ENCODE measurements around the gene ADGRL3. TPM values are rescaled to one million over a fixed set of nuclear protein-coding genes. Genes with fewer than 3 reads are reported as not detected.

The ADGRL3 gene
- total RNA-seq, 1 donor from 2014 or later = not detected

DNA sequence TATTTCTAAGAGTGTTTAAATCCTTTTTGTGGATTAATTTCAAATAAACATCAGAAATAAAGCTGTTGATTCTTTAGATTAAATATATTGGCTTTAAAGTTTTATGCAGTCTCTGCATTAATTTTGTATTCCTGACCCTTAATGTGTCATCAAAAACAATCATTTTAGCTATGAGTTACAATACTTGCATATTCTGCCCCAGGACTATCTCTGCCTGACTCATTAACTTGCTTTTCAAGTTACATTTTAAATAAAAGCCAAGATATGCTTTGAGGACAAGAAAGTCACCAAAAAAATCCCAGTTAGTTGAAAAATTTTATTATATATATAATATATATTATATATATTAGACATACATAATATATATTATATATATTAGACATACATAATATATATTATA, 208.7 kb downstream of the ADGRL3 start:
- ChIA-PET CTCF (no interaction called here), POLR2A (no interaction called here)
- DNase-seq = no peak
- Mint-ChIP-seq H3K4me1 (no peaks in the 10 kb centered on the region), H3K36me3 (ENCODE audit: low read depth) (no peaks in the 10 kb centered on the region), H3K9me3 (no peaks in the 10 kb centered on the region), H3K27ac (no peak overlapping the region), H3K4me3 (no peak overlapping the region), H3K27me3 (no peaks in the 10 kb centered on the region)
- no peak for ATAC-seq (ENCODE audit: low read depth)
- intact Hi-C loops (cut with micrococcal nuclease) = no loop called here
- TF ChIP-seq, protein P1, sequence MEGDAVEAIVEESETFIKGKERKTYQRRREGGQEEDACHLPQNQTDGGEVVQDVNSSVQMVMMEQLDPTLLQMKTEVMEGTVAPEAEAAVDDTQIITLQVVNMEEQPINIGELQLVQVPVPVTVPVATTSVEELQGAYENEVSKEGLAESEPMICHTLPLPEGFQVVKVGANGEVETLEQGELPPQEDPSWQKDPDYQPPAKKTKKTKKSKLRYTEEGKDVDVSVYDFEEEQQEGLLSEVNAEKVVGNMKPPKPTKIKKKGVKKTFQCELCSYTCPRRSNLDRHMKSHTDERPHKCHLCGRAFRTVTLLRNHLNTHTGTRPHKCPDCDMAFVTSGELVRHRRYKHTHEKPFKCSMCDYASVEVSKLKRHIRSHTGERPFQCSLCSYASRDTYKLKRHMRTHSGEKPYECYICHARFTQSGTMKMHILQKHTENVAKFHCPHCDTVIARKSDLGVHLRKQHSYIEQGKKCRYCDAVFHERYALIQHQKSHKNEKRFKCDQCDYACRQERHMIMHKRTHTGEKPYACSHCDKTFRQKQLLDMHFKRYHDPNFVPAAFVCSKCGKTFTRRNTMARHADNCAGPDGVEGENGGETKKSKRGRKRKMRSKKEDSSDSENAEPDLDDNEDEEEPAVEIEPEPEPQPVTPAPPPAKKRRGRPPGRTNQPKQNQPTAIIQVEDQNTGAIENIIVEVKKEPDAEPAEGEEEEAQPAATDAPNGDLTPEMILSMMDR (IDR thresholded peaks at IDR 0.05) = no peak

DNA sequence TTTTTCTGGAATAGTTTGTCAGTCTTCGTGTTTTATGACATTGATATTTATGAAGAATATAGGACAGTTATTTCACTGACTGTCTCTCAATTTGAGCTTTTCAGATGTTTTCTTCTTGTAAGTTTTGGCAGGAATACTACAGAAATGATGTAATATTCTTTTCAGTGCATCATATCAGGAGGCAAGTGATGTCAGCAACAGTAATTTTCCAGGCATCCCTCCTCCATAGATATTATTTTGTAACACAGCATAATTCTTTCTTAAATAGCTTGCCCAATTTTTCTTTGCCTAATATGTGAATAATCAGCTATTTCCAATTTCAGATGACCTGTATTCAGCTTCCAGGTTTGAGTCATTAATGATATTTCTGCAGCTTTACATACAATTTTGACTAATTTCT, 211.1 kb downstream of the ADGRL3 start:
- ATAC-seq (ENCODE audit: low read depth) (no peak), DNase-seq (no peak)
- H3K9me3 Mint-ChIP-seq = peaks cover 2% of the 10 kb centered on the region
- TF ChIP-seq, protein P1 (IDR thresholded peaks at IDR 0.05) = no peak
- no peaks in the 10 kb centered on the region for H3K27me3 Mint-ChIP-seq
- ChIA-PET CTCF (no interaction called here), POLR2A (no interaction called here)
- no peak overlapping the region for H3K4me3 Mint-ChIP-seq
- no peaks in the 10 kb centered on the region for H3K4me1 Mint-ChIP-seq
- intact Hi-C loops (cut with micrococcal nuclease) = no loop called here
- no peaks in the 10 kb centered on the region for H3K36me3 Mint-ChIP-seq (ENCODE audit: low read depth)
- H3K27ac Mint-ChIP-seq = no peak overlapping the region

DNA sequence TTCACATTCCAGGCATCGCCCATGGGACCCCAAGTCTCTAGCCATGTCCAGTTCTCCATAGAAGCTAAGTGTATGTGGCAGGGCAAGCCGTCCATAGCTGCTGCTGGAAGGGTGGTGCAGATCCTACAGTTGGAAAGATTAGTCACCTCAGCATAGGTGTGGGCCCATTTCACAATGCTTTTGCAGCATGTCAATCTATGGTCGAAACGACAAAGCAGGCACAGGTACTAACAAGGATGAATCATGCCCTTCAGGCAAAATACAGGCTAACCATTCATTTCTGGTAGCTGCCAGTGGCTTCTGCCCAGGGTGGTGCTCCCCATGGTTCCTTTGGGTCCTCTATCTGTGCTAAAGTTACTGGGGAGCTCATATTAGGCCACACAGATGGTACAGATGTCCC, 225.2 kb downstream of the ADGRL3 start:
- POLR2A ChIA-PET = no interaction called here
- no peaks in the 10 kb centered on the region for H3K36me3 Mint-ChIP-seq (ENCODE audit: low read depth)
- no peak for DNase-seq
- ATAC-seq (ENCODE audit: low read depth) = no peak
- no peaks in the 10 kb centered on the region for H3K4me1 Mint-ChIP-seq
- intact Hi-C loops (cut with micrococcal nuclease) = no loop called here
- CTCF ChIA-PET = no interaction called here
- no peak overlapping the region for H3K4me3 Mint-ChIP-seq
- no peaks in the 10 kb centered on the region for H3K27me3 Mint-ChIP-seq
- TF ChIP-seq, protein P1 (IDR thresholded peaks at IDR 0.05) = no peak
- peaks cover 10% of the 10 kb centered on the region for H3K9me3 Mint-ChIP-seq
- H3K27ac Mint-ChIP-seq = no peak overlapping the region

DNA sequence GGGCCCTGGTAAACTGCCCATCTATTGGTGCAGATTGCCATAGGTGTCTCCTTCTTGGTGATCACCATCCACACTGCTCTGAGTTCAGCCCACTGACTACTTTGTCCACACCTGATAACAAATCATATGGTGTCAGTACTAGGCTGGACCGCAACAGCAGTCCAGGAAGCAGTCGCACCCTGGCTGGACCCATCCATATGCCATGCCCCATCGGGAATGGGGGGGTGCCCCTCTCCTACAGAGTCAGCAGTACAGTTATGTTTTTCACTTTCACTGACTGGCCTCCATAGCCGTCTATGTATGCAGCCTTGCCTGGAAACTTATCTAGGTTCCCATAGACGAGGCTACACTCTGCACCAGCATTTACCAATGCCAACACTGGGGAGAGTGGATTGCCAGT, 226.1 kb downstream of the ADGRL3 start:
- DNase-seq (no peak), ATAC-seq (ENCODE audit: low read depth) (no peak)
- Mint-ChIP-seq H3K4me1 (no peaks in the 10 kb centered on the region), H3K9me3 (peaks cover 10% of the 10 kb centered on the region), H3K36me3 (ENCODE audit: low read depth) (no peaks in the 10 kb centered on the region), H3K4me3 (no peak overlapping the region), H3K27ac (no peak overlapping the region), H3K27me3 (no peaks in the 10 kb centered on the region)
- TF ChIP-seq, protein P1 (IDR thresholded peaks at IDR 0.05) = no peak
- POLR2A ChIA-PET = no interaction called here
- CTCF ChIA-PET = no interaction called here
- intact Hi-C loops (cut with micrococcal nuclease) = no loop called here

DNA sequence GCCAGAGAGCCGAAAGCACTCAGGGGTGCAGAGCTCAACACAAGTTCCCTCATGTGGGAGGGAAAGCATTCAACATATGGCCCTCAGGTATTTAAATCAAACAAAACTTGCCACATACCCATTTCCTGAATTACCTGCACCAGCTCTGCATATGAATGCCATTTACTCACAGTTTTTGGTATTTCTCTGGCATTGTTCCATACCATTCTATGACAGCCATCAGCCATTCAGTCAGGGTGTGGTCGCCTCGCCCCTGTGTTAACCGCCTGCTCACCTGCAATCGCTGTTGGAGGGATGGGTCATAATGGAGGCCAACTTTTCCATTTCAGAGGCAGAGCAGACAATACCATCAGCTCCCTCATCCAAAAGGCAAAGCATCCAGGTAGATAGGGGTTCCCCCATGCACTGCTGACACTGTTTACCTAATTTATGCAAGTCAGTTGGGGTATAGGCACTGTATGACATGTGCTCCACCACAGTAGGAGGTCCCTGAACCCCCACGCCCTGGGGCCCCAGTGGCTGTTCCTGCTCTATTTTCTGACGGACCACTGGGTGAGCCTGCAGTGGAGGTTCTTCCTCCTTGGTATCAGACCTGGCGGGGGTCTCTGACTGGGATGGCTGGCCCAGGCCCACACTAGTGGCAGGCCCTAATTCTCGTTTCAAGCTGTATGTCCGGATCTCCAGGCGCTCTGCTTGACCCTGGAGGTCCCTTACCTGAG, 227.1 kb downstream of the ADGRL3 start:
- no peak overlapping the region for H3K27ac Mint-ChIP-seq
- ChIA-PET CTCF (no interaction called here), POLR2A (no interaction called here)
- H3K36me3 Mint-ChIP-seq (ENCODE audit: low read depth) = no peaks in the 10 kb centered on the region
- peaks cover 8% of the 10 kb centered on the region for H3K9me3 Mint-ChIP-seq
- DNase-seq (no peak), ATAC-seq (ENCODE audit: low read depth) (no peak)
- H3K4me3 Mint-ChIP-seq = no peak overlapping the region
- intact Hi-C loops (cut with micrococcal nuclease) = no loop called here
- no peaks in the 10 kb centered on the region for H3K27me3 Mint-ChIP-seq
- no peaks in the 10 kb centered on the region for H3K4me1 Mint-ChIP-seq
- TF ChIP-seq, protein P1 (IDR thresholded peaks at IDR 0.05) = no peak
